Gastroesophageal sphincter (tissue), 3 donors: ENCODE results near the gene IKZF1.
A peak's percentile ranks its signal among the peaks of the same experiment; 100 is the strongest.

Source experiments
- CTCF ChIP-seq, 4 experiments: fragments of 200-600 bp in 2 of 4; fragments of 450-650 bp in 2 of 4; sonication (generic) in 1 of 4; IDR thresholded peaks; one replicate each; pipeline ENCODE4 v1.5.1; 2017 to 2019; ENCODE audit warnings: antibody characterized with exemption in 4 of 4, mild to moderate bottlenecking in 2 of 4, moderate library complexity in 2 of 4
- EP300 ChIP-seq: sonication (generic); formaldehyde crosslinking; IDR thresholded peaks from one replicate; pipeline ENCODE4 v1.6.1; 2017; ENCODE audit warnings: antibody characterized with exemption, mild to moderate bottlenecking
- POLR2A ChIP-seq, 2 donors: fragments of 450-650 bp; IDR thresholded peaks; one replicate each; pipeline ENCODE4 v1.6.1; 2017; ENCODE audit warnings: antibody characterized with exemption in 2 of 2, mild to moderate bottlenecking in 2 of 2, moderate library complexity in 1 of 2
- POLR2AphosphoS5 ChIP-seq: sonication (generic); formaldehyde crosslinking; IDR thresholded peaks from one replicate; pipeline ENCODE4 v1.6.1; 2017; ENCODE audit warnings: antibody characterized with exemption

DNA sequence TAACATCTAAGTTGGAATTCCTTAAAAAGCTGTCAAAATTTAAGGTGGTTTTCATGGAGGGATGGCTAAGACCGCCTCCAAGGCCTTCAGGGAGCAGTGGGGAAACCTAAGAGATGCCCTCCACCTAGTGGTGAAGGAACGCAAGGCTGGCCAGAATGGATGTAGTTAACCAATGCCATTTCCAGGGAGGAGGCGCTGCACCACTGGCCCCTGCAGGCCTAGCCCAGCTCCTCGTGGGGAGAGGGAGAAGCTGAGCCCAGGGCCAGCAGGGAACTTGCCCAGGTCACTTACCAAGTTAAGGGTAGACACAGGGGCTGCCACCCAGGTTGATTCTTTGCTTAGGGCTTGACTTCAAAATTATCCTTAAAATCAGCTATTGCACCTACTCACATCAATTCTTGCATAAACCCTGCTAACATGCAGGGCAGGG is 113.6 kb downstream of the IKZF1 start:
- TF ChIP-seq POLR2A (IDR thresholded peaks at IDR 0.05) (no peak), CTCF (IDR thresholded peaks at IDR 0.05) (peak in 3 of 4 experiments; percentile 52 to 75 (median 62)), EP300 (no peak), POLR2AphosphoS5 (no peak)
